ENCODE data around the gene BRF1. TPM values are rescaled to one million over a fixed set of nuclear protein-coding genes. Genes with fewer than 3 reads are reported as not detected.
"Not testable (repeated sequence)": the region's sequence is repeated elsewhere in the genome, so short reads cannot be mapped to it uniquely, and the experiment has no call there.

Gene BRF1
- polyA plus RNA-seq, 1 of the 3 experiments (the other 2 are of a cell fraction): 15.7 TPM

DNA sequence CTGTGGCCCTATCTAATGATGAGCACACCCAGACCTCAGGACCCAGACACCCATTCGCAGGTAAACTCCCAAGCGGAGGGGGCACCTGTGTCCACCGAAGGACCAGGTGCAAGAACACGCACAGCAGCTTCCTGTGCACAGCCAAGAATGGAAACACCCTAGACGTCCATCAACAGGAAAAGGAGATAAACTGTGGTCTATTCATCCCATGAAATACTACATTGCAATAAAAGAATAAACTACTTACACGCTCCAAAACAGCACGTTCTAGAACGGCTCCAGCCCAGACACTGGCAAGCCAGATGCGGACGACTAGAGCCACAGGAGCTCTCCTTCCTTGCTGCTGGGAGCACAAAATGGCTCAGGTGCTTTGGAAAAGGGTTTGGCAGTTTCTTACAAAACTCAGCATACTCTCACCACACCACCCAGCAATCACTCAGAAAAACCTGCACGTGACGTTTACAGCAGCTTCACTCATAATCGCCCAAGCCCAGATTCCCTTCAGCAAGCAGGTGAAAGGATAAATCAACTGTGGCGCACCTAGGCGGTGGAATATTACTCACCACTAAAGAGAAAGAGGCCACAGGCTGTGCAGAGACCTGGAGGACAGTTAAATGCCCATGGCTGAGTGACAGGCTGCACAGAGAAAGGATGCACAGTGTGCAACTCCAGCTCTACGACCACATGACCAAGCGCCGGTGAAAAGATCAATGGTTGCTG, 21.0 kb downstream of the BRF1 start (continued):
- no peak for TF ChIP-seq TEAD4 (IDR thresholded peaks at IDR 0.05; ENCODE audit: borderline replicate concordance, insufficient read depth)
- TF ChIP-seq ELF1 (IDR thresholded peaks at IDR 0.05): no peak

DNA sequence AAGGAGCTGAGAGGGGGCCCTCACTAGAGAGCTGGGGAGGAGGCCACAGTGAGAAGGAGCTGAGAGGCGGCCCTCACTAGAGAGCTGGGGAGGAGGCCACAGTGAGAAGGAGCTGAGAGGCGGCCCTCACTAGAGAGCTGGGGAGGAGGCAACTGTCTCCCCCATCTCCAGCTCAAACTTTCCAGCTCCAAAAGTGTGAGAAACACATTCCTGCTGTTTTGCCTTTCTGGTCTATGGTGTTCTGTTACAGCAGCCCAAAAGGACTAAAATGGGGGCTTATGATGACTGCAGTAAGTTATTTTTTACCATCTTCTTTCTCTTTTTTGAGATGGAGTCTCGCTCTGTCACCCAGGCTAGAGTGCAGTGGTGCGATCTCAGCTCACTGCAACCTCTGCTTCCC, 23.4 kb downstream of the BRF1 start:
- Histone ChIP-seq H3K4me1 (ENCODE audit: control insufficient read depth in 1 of 2, insufficient read depth in 2 of 2, low read depth in 1 of 2, low read length in 1 of 2) (peaks cover 0 to 12% of the 10 kb centered on the region in 2 experiments; a peak in 1 of 4 replicates), H4K20me1 (ENCODE audit: insufficient read depth) (peaks cover 39% of the 10 kb centered on the region)
- not testable (repeated sequence) for DNase-seq

DNA sequence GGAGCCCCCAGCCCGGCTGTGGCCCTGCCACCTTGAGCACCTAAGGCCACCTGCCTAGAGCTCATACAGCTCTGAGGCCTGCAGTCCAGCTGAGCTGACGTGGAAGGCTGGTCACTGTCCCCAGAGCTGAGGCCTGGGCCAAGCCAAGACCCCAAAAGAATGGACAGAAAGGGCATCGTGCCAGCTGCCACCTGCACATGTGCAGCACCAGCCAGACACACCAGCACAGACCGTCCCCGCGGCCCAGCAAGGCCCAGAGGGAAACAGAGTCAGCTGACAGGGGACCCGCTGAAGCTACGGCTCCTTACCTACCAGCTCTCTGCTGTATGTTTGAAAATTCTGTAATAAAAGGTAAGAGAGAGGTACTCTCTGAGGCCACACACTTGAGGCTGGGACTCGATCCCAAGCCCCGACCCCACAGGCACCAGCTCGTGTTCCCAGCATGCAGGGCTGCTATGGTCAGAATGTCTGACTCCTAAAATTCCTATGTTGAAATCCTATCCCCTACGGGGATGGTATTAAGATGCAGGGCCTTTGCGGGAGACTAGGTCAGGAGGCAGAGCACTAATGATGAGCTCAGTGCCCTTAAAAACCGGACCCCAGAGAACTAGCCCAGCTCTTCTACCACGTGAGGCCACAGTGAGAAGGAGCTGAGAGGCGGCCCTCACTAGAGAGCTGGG, 25.4 kb downstream of the BRF1 start:
- WGBS (ENCODE audit: low lambda C conversion rate): 78% methylated on average over 8 of the region's 16 CpGs
- POLR2A ChIA-PET: interaction anchor here (0.7 kb wide), 1 partner anchor 1394 kb away, joined by 3 read pairs; no protein-coding TSS in a partner anchor
- TF ChIP-seq EP300 (IDR thresholded peaks at IDR 0.05; ENCODE audit: borderline replicate concordance in 1 of 2, low read depth in 1 of 2, low read length in 1 of 2): no peak
- TF ChIP-seq TAF1 (IDR thresholded peaks at IDR 0.05; ENCODE audit: borderline replicate concordance, low read depth, low read length): no peak
- TF ChIP-seq JUND (IDR thresholded peaks at IDR 0.05): no peak
- no peak for TF ChIP-seq RCOR1 (IDR thresholded peaks at IDR 0.05; ENCODE audit: low read length)
- TF ChIP-seq, protein P1, sequence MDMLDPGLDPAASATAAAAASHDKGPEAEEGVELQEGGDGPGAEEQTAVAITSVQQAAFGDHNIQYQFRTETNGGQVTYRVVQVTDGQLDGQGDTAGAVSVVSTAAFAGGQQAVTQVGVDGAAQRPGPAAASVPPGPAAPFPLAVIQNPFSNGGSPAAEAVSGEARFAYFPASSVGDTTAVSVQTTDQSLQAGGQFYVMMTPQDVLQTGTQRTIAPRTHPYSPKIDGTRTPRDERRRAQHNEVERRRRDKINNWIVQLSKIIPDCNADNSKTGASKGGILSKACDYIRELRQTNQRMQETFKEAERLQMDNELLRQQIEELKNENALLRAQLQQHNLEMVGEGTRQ (IDR thresholded peaks at IDR 0.05; ENCODE audit: borderline replicate concordance, low read depth, low read length): no peak

More for the DNA sequence above, 23.4 kb downstream of the BRF1 start:
- H3K27ac ChIP-seq (ENCODE audit: low read depth in 2 of 2, low read length in 1 of 2); H3K27me3 ChIP-seq (ENCODE audit: insufficient read depth); H2AFZ ChIP-seq (ENCODE audit: low read depth); H3K36me3 ChIP-seq (replicated peaks in 1 of 2; ENCODE audit: control insufficient read depth in 1 of 2, insufficient read depth in 2 of 2, low read length in 1 of 2); POLR2A ChIA-PET; H3K9me2 ChIP-seq; H3K9ac ChIP-seq; H3K4me3 ChIP-seq (ENCODE audit: low read depth in 2 of 2, low read length in 1 of 2); H3F3A ChIP-seq (replicated peaks; ENCODE audit: insufficient read depth); H3K4me2 ChIP-seq; H3K9me3 ChIP-seq: not testable (repeated sequence)
- 87% methylated on average over 3 of the region's 4 CpGs for WGBS (ENCODE audit: low lambda C conversion rate)
- CTCF ChIA-PET: interaction anchor here (1.3 kb wide), 1 partner anchor 74 kb away, joined by 3 read pairs; no protein-coding TSS in a partner anchor
- H3K79me2 ChIP-seq (ENCODE audit: insufficient read depth): peaks cover 26% of the 10 kb centered on the region; the same call in 1 of the 2 replicates

More for the DNA sequence above, 25.4 kb downstream of the BRF1 start:
- H4K20me1 ChIP-seq (ENCODE audit: insufficient read depth): peaks cover 28% of the 10 kb centered on the region
- no peaks in the 10 kb centered on the region for H3F3A ChIP-seq (replicated peaks; ENCODE audit: insufficient read depth)
- H3K79me2 ChIP-seq (ENCODE audit: insufficient read depth): peaks cover 29% of the 10 kb centered on the region; the same call in 1 of the 2 replicates
- no peak overlapping the region for H2AFZ ChIP-seq (ENCODE audit: low read depth)
- no peaks in the 10 kb centered on the region for H3K27me3 ChIP-seq (ENCODE audit: insufficient read depth)
- no peak overlapping the region for H3K4me2 ChIP-seq
- H3K9ac ChIP-seq: no peak overlapping the region
- H3K9me2 ChIP-seq: no peaks in the 10 kb centered on the region
- CTCF ChIA-PET: interaction anchor here (0.7 to 1.2 kb wide), 5 partner anchors 16 to 74 kb away, joined by 3 to 5 read pairs (median 3); no protein-coding TSS in a partner anchor
- H3K27ac ChIP-seq (ENCODE audit: low read depth in 2 of 2, low read length in 1 of 2): no peak overlapping the region; a peak in 1 of 4 replicates
- H3K4me3 ChIP-seq (ENCODE audit: low read depth in 2 of 2, low read length in 1 of 2): no peak overlapping the region
- no peak for DNase-seq
- peaks cover 0 to 23% of the 10 kb centered on the region in 2 experiments; a peak in 1 of 4 replicates for H3K4me1 ChIP-seq (ENCODE audit: control insufficient read depth in 1 of 2, insufficient read depth in 2 of 2, low read depth in 1 of 2, low read length in 1 of 2)
- H3K36me3 ChIP-seq (replicated peaks in 1 of 2; ENCODE audit: control insufficient read depth in 1 of 2, insufficient read depth in 2 of 2, low read length in 1 of 2): no peaks in the 10 kb centered on the region
- H3K9me3 ChIP-seq: no peaks in the 10 kb centered on the region

All from SK-N-SH (cell line).